Hepatocyte (in vitro differentiated cells): ENCODE measurements around the gene MEA1.

ENCODE experiments used
- EZH2 ChIP-seq: fragments of 200-600 bp; sonication (generic); IDR thresholded peaks from 2 replicates; pipeline ENCODE4 v1.6.1; 2016; ENCODE audit warnings: antibody characterized with exemption, mild to moderate bottlenecking, borderline replicate concordance
- EZH2phosphoT487 ChIP-seq: fragments of 200-600 bp; sonication (generic); IDR thresholded peaks from one replicate; pipeline ENCODE4 v1.6.1; 2018; ENCODE audit warnings: antibody characterized with exemption, mild to moderate bottlenecking, low read depth, moderate library complexity; ENCODE audit not compliant: unreplicated experiment, severe bottlenecking
- TF ChIP-seq, protein P1 (sequence below): fragments of 200-600 bp; sonication (generic); IDR thresholded peaks from 2 replicates; pipeline ENCODE4 v1.5.1; 2016; ENCODE audit warnings: antibody characterized with exemption, mild to moderate bottlenecking; ENCODE audit not compliant: poor library complexity

- TF ChIP-seq, protein P1, sequence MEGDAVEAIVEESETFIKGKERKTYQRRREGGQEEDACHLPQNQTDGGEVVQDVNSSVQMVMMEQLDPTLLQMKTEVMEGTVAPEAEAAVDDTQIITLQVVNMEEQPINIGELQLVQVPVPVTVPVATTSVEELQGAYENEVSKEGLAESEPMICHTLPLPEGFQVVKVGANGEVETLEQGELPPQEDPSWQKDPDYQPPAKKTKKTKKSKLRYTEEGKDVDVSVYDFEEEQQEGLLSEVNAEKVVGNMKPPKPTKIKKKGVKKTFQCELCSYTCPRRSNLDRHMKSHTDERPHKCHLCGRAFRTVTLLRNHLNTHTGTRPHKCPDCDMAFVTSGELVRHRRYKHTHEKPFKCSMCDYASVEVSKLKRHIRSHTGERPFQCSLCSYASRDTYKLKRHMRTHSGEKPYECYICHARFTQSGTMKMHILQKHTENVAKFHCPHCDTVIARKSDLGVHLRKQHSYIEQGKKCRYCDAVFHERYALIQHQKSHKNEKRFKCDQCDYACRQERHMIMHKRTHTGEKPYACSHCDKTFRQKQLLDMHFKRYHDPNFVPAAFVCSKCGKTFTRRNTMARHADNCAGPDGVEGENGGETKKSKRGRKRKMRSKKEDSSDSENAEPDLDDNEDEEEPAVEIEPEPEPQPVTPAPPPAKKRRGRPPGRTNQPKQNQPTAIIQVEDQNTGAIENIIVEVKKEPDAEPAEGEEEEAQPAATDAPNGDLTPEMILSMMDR: no peak
- no peak for TF ChIP-seq EZH2
- TF ChIP-seq EZH2phosphoT487: no peak
Measured at GRCh38 chr6:42989923-42990322, 23.8 kb downstream of the MEA1 start.
